SK-N-SH treated with all-trans-retinoic acid at 6 μM for 48 hours (cell line): ENCODE data around the gene MTNR1A.

Experiments used
- ATAC-seq: fragments of 200-7000 bp; cut with Tn5 transposase; 3 replicates; pipeline ENCODE4 v1.9.1; 2020; ENCODE audit warnings: mild to moderate bottlenecking, moderate library complexity
- ARNTL ChIP-seq: fragments of 450-650 bp; formaldehyde crosslinking; IDR thresholded peaks from 2 replicates; pipeline ENCODE4 v1.5.0; 2020; ENCODE audit warnings: low read depth, mild to moderate bottlenecking, moderate library complexity, borderline replicate concordance
- BACH2 ChIP-seq: fragments of 250-450 bp; sonication (Bioruptor Pico); IDR thresholded peaks from 2 replicates; pipeline ENCODE4 v1.9.0; 2021; ENCODE audit warnings: mild to moderate bottlenecking, borderline replicate concordance
- CREB5 ChIP-seq: fragments of 250-450 bp; sonication (Bioruptor Pico); IDR thresholded peaks from 2 replicates; pipeline ENCODE4 v1.5.1; 2020; ENCODE audit warnings: low read depth, mild to moderate bottlenecking, moderate library complexity
- CSDC2 ChIP-seq: fragments of 250-450 bp; sonication (Bioruptor Pico); IDR thresholded peaks from 2 replicates; pipeline ENCODE4 v1.5.0; 2020; ENCODE audit warnings: mild to moderate bottlenecking, moderate library complexity
- CSRNP3 ChIP-seq: fragments of 250-450 bp; sonication (Bioruptor Pico); IDR thresholded peaks from 2 replicates; pipeline ENCODE4 v1.5.1; 2021; ENCODE audit warnings: mild to moderate bottlenecking, moderate library complexity
- ESRRG ChIP-seq: fragments of 250-450 bp; sonication (Bioruptor Pico); IDR thresholded peaks from 2 replicates; pipeline ENCODE4 v1.6.1; 2021; ENCODE audit warnings: mild to moderate bottlenecking
- GLIS3 ChIP-seq: fragments of 250-450 bp; sonication (Bioruptor Pico); IDR thresholded peaks from 2 replicates; pipeline ENCODE4 v1.5.0; 2020; ENCODE audit warnings: mild to moderate bottlenecking, moderate library complexity
- ISL1 ChIP-seq: fragments of 250-450 bp; sonication (Bioruptor Pico); IDR thresholded peaks from 2 replicates; pipeline ENCODE4 v2.1.2; 2022; ENCODE audit warnings: mild to moderate bottlenecking, moderate library complexity
- OSR1 ChIP-seq: fragments of 250-450 bp; sonication (Bioruptor Pico); IDR thresholded peaks from 2 replicates; pipeline ENCODE4 v1.8.0; 2022; ENCODE audit warnings: moderate library complexity, mild to moderate bottlenecking, inconsistent platforms
- PPARA ChIP-seq: fragments of 250-450 bp; sonication (Bioruptor Pico); IDR thresholded peaks from 2 replicates; pipeline ENCODE4 v1.5.0; 2020; ENCODE audit warnings: mild to moderate bottlenecking, borderline replicate concordance
- RARB ChIP-seq: fragments of 250-450 bp; sonication (Bioruptor Pico); IDR thresholded peaks from 2 replicates; pipeline ENCODE4 v1.8.0; 2021; ENCODE audit warnings: mild to moderate bottlenecking, moderate library complexity
- SNAI2 ChIP-seq: fragments of 250-450 bp; sonication (Bioruptor Pico); IDR thresholded peaks from 2 replicates; pipeline ENCODE4 v1.5.0; 2020; ENCODE audit warnings: mild to moderate bottlenecking, moderate library complexity
- TCF4 ChIP-seq: fragments of 250-450 bp; sonication (Bioruptor Pico); IDR thresholded peaks from 2 replicates; pipeline ENCODE4 v1.8.0; 2021; ENCODE audit warnings: mild to moderate bottlenecking, moderate library complexity, borderline replicate concordance
- TOX ChIP-seq: fragments of 250-450 bp; sonication (Bioruptor Pico); IDR thresholded peaks from 2 replicates; pipeline ENCODE4 v1.8.0; 2021; ENCODE audit warnings: mild to moderate bottlenecking, moderate library complexity, borderline replicate concordance
- ZC3H10 ChIP-seq: fragments of 250-450 bp; sonication (Bioruptor Pico); IDR thresholded peaks from 2 replicates; pipeline ENCODE4 v1.5.1; 2021; ENCODE audit warnings: mild to moderate bottlenecking, moderate library complexity
- ZFP3 ChIP-seq: fragments of 250-450 bp; sonication (Bioruptor Pico); IDR thresholded peaks from 2 replicates; pipeline ENCODE4 v1.5.0; 2020; ENCODE audit warnings: mild to moderate bottlenecking, moderate library complexity
- ZFP30 ChIP-seq: fragments of 450-650 bp; formaldehyde crosslinking; IDR thresholded peaks from 2 replicates; pipeline ENCODE4 v1.5.0; 2022; ENCODE audit warnings: mild to moderate bottlenecking, moderate library complexity
- ZNF565 ChIP-seq: fragments of 450-650 bp; formaldehyde crosslinking; conservative IDR thresholded peaks from 2 replicates; pipeline ENCODE4 v1.5.0; 2020; ENCODE audit warnings: low read depth, mild to moderate bottlenecking, moderate library complexity
- ZNF8 ChIP-seq: fragments of 450-650 bp; formaldehyde crosslinking; IDR thresholded peaks from 2 replicates; pipeline ENCODE4 v1.5.0; 2020; ENCODE audit warnings: mild to moderate bottlenecking, moderate library complexity
- TF ChIP-seq, protein P1 (sequence below): fragments of 250-450 bp; sonication (Bioruptor Pico); IDR thresholded peaks from 2 replicates; pipeline ENCODE4 v1.8.0; 2021; ENCODE audit warnings: low read depth, mild to moderate bottlenecking, moderate library complexity, borderline replicate concordance

The MTNR1A gene

DNA sequence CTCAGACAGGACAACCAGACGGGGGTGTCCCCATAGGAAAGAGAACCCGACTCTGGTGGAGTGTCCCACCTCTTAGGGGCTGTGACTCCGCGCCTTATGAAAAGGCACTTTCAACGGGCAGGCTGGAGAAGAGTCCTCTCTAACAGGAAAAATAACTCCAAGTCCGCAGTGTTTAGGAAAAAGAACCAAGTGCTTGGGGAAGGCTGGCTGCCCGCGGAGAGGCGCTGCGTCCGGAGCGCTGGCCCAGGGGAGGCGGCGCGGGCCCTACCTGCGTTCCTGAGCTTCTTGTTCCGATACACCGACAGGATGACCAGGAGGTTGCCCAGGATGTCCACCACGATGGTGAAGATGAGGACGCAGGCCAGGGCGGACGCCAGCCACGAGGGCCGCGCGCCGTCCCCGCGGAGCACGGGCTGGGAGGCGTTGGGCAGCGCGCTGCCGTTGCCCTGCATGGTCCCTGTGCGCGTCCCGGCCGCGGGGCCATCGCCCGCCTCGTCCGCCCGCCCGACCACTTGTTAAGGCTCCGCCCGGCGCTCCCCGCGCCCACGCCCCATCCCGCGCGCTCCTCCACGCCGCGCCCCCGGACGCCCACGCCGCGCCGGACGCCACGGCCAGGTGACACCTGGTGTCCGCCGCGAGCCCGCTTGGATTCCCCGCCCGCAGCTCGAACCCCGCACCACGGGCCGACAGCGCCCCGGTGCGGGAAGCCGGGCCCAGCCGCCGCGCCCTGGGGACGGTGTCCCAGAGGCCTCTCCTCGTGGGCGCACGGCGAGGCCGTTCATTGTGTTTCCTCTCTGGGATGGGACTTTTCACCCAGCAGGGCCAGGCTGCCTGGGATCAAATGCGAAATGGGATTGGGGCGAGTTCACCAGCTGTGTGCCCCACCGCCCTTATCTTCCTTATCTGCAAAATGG lies at the start of gene MTNR1A:
Gene MTNR1A (minus strand): TSS at position 654 of the 914 bp plus-strand sequence. CDS start 202 bp downstream, at position 452.
- TF ChIP-seq, protein P1, sequence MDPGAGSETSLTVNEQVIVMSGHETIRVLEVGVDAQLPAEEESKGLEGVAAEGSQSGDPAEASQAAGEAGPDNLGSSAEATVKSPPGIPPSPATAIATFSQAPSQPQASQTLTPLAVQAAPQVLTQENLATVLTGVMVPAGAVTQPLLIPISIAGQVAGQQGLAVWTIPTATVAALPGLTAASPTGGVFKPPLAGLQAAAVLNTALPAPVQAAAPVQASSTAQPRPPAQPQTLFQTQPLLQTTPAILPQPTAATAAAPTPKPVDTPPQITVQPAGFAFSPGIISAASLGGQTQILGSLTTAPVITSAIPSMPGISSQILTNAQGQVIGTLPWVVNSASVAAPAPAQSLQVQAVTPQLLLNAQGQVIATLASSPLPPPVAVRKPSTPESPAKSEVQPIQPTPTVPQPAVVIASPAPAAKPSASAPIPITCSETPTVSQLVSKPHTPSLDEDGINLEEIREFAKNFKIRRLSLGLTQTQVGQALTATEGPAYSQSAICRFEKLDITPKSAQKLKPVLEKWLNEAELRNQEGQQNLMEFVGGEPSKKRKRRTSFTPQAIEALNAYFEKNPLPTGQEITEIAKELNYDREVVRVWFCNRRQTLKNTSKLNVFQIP (CRISPR knock-in tag) = no peak
- ATAC-seq = peak; percentile 69

GRCh38 chr4:186604124-186604807 lies 48.9 kb upstream of the MTNR1A start:
- ATAC-seq = no peak
- TF ChIP-seq ZFP30 (CRISPR knock-in tag) (no peak), RARB (CRISPR knock-in tag) (no peak), TOX (CRISPR knock-in tag) (no peak), ZNF565 (CRISPR knock-in tag) (no peak), GLIS3 (CRISPR knock-in tag) (no peak), CSDC2 (CRISPR knock-in tag) (no peak), SNAI2 (CRISPR knock-in tag) (no peak), ARNTL (CRISPR knock-in tag) (no peak), BACH2 (CRISPR knock-in tag) (no peak), ESRRG (no peak), ZFP3 (CRISPR knock-in tag) (no peak), ZC3H10 (CRISPR knock-in tag) (no peak), PPARA (no peak), ISL1 (CRISPR knock-in tag) (no peak), ZNF8 (CRISPR knock-in tag) (no peak), OSR1 (CRISPR knock-in tag) (no peak), CSRNP3 (no peak), TCF4 (no peak)
- TF ChIP-seq, protein P1 (CRISPR knock-in tag) = no peak

DNA sequence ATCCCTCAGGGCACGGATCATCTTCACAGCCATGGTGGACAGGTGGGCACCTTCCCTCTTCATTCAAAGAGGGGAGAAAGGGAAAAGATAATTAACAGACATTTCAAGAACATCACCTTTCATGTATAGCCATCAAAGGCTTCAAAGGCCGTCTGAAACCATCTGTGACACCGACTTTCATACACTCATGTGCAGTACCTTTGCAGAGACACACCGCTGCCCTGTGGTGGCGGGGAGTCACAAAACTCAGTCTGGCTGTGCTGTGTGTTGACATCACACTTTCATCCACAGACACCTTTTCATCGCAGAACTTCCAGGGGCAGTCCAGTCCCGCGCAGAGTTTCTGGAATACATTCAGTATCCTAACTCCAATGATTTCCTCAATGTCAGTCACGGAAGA lies 47.6 kb upstream of the MTNR1A start:
- TF ChIP-seq CSDC2 (CRISPR knock-in tag) (no peak), ISL1 (CRISPR knock-in tag) (no peak)

DNA sequence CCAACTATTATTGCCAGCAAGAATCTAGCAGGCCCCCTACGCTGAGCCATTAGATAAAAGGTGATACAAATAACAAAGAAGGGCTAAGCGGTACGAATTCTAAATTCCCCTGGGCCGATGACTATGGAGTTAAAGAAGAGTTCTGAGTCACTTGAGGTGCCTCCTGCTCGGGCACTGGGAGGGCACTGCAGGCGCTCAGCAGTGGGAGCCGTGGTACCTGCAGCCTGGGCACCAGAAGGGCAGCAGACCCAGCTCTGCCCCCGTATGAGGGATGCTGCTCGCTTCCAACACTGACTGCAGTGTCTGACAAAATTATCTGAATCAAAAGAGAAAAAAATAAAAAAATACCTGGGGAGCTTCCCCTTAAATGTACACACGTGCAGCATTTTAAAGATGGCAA lies 44.1 kb upstream of the MTNR1A start:
- ATAC-seq = no peak
- TF ChIP-seq CREB5 = no peak

More for the DNA sequence above, 47.6 kb upstream of the MTNR1A start:
- no peak for ATAC-seq

DNA sequence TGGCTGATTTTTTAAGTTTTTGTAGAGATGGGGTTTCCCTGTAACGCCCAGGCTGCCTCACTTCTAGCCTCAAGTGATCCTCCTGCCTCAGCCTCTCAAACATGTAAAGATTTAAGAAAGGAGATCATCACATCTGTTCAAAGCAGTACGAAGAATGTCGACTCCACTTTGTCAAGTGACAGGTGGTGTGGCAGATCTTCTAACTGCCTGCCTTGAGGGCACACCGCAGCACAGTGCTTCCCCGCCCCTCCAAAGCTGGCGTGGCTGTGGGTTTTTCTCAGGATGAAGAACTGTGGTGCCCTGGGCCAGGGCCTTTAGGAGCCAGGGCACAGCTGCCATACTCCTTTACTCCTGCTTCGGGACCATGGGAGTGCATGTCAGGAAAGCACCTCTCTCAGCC lies 43.3 kb upstream of the MTNR1A start:
- TF ChIP-seq ISL1 (CRISPR knock-in tag) (no peak), CREB5 (no peak), PPARA (no peak), ZNF8 (CRISPR knock-in tag) (no peak), CSRNP3 (no peak)
- TF ChIP-seq, protein P1 (CRISPR knock-in tag) = no peak
- no peak for ATAC-seq
